ENCODE data around the gene TSPAN14.

DNA sequence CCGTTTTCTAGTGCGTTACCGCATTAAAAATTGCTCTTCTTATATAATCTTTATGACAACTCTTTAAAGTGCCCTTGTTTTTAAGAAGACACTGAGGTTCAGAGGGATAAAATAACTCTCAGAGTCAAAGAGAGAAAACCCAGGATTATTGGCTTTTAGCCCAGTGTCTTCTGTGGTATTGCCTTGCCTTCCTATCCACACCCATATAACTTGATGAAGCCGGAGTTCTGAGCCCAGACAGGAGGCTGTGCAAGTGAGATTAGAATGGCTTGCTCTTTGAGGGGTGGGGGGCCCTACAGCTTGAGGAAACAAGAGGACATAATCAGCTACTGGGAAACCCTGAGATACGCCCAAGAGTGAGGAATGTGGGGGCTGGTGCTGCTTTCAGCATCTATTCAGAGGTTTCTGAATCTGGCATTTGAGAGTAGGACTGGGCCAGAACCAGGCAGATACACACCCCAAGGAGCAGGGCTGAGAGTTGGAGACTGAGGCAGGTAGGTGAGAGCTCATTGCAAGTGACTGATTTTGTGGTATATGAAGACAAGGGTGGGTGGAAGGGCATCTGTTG lies 43.4 kb upstream of the TSPAN14 start:
- TF ChIP-seq ZNF678 (CRISPR knock-in tag; IDR thresholded peaks at IDR 0.05) (no peak), ZNF558 (CRISPR knock-in tag; IDR thresholded peaks at IDR 0.05; ENCODE audit: borderline replicate concordance) (no peak)
